Activated naive CD4-positive, alpha-beta T cell treated with anti-CD3 and anti-CD28 coated beads, Interleukin-2, amount 50 U/mL, for 24 hours (primary cell): ENCODE results near the gene LDB2.

Experiments
- H3K27ac Mint-ChIP-seq: one replicate; pipeline ENCODE4 v1.8.0; 2021; ENCODE audit warnings: mild to moderate bottlenecking, mixed read lengths
- H3K27me3 Mint-ChIP-seq: one replicate; pipeline ENCODE4 v1.8.0; 2021; ENCODE audit warnings: mixed read lengths
- H3K36me3 Mint-ChIP-seq: one replicate; pipeline ENCODE4 v1.8.0; 2021; ENCODE audit warnings: mixed read lengths
- H3K4me1 Mint-ChIP-seq: one replicate; pipeline ENCODE4 v1.8.0; 2021; ENCODE audit warnings: mixed read lengths
- H3K4me3 Mint-ChIP-seq: one replicate; pipeline ENCODE4 v1.8.0; 2021; ENCODE audit warnings: mild to moderate bottlenecking, mixed read lengths
- H3K9me3 Mint-ChIP-seq: one replicate; pipeline ENCODE4 v1.8.0; 2021; ENCODE audit warnings: mixed read lengths

The LDB2 gene

DNA sequence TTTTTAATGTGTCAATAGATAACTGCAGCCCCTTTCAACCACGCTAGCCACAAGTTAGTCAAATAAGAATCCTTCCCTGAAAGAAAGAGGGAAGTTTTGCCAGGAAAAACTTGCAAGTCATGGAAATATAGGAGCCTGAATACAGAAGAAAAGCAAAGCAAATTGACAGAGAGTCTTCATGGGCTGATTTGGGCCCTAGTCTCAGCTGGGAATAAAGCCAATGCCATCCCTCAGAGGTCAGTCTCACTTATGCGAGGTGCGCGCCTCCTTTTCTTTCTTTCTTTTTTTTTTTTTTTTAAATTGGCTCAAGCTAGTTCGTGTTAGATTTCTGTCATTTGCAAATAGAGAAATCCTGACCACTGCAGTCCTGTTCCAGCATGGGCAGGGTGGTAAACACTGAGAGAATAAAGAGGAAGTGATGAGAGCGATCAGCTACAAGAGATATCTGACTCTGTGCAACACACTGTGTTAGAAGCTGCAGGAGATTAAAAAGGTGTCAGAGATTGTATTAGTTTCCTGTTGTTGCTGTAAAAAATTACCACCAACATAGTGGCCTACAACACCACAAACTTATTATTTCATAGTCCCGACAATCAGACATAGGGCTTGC, 299.7 kb downstream of the LDB2 start:
- Mint-ChIP-seq H3K27ac (no peak overlapping the region), H3K36me3 (no peaks in the 10 kb centered on the region), H3K4me3 (no peak overlapping the region), H3K9me3 (no peaks in the 10 kb centered on the region), H3K4me1 (no peaks in the 10 kb centered on the region), H3K27me3 (peaks cover 2% of the 10 kb centered on the region)

GRCh38 chr4:16597845-16598596, 300.4 kb downstream of the LDB2 start:
- Mint-ChIP-seq H3K4me1 (no peaks in the 10 kb centered on the region), H3K4me3 (no peak overlapping the region), H3K9me3 (no peaks in the 10 kb centered on the region), H3K27me3 (peaks cover 2% of the 10 kb centered on the region), H3K27ac (no peak overlapping the region), H3K36me3 (no peaks in the 10 kb centered on the region)

GRCh38 chr4:16597443-16597842, 301.0 kb downstream of the LDB2 start:
- no peaks in the 10 kb centered on the region for H3K36me3 Mint-ChIP-seq
- H3K27ac Mint-ChIP-seq: no peak overlapping the region
- H3K9me3 Mint-ChIP-seq: no peaks in the 10 kb centered on the region
- H3K4me1 Mint-ChIP-seq: no peaks in the 10 kb centered on the region
- peaks cover 2% of the 10 kb centered on the region for H3K27me3 Mint-ChIP-seq
- H3K4me3 Mint-ChIP-seq: no peak overlapping the region

DNA sequence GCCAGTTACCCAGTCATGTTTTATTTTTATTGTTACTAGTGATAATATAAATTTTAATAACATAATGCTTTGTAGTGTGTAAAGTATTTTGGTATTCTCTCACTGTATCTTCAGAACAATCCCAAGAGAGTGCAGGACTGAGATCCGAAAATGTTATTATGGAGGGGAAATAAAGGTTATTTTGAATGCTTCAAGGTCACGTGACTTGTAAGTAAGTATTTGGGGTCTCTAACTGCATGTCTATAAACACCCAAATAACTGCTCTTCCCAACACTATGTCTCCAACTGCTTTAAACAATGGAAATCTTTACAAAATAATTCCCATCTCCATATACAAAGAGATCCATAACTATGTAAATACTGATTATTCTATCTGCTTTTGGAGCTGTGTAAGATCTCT, 302.2 kb downstream of the LDB2 start:
- no peak overlapping the region for H3K27ac Mint-ChIP-seq
- H3K36me3 Mint-ChIP-seq: no peaks in the 10 kb centered on the region
- no peaks in the 10 kb centered on the region for H3K9me3 Mint-ChIP-seq
- peaks cover 2% of the 10 kb centered on the region for H3K27me3 Mint-ChIP-seq
- no peaks in the 10 kb centered on the region for H3K4me1 Mint-ChIP-seq
- no peak overlapping the region for H3K4me3 Mint-ChIP-seq

- Mint-ChIP-seq H3K4me3 (no peak overlapping the region), H3K9me3 (no peaks in the 10 kb centered on the region), H3K27me3 (no peaks in the 10 kb centered on the region), H3K4me1 (no peaks in the 10 kb centered on the region), H3K36me3 (no peaks in the 10 kb centered on the region), H3K27ac (no peak overlapping the region)
These were observed 304.3 kb downstream of the LDB2 start for GRCh38 chr4:16594128-16594527.

DNA sequence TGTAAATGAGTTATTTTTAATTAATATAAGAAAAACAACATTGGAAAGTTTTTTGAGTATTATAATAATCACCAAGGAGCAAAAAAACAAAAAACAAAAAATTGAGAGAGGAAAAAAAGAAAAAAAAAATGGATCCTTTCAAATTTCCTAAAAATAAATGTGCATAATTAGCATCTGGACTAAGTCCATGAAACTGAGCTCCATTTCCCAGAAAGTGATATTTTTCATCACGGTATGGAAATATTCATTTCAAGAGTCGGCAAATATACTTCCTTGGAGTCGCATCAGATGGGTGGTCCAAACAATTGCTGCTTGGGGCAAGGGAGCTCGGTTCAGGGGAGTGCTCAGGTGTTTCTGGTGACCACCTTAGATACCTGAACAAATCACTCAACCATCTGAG, 305.1 kb downstream of the LDB2 start:
- H3K27me3 Mint-ChIP-seq: no peaks in the 10 kb centered on the region
- no peaks in the 10 kb centered on the region for H3K4me1 Mint-ChIP-seq
- no peak overlapping the region for H3K4me3 Mint-ChIP-seq
- H3K36me3 Mint-ChIP-seq: no peaks in the 10 kb centered on the region
- no peaks in the 10 kb centered on the region for H3K9me3 Mint-ChIP-seq
- H3K27ac Mint-ChIP-seq: no peak overlapping the region

DNA sequence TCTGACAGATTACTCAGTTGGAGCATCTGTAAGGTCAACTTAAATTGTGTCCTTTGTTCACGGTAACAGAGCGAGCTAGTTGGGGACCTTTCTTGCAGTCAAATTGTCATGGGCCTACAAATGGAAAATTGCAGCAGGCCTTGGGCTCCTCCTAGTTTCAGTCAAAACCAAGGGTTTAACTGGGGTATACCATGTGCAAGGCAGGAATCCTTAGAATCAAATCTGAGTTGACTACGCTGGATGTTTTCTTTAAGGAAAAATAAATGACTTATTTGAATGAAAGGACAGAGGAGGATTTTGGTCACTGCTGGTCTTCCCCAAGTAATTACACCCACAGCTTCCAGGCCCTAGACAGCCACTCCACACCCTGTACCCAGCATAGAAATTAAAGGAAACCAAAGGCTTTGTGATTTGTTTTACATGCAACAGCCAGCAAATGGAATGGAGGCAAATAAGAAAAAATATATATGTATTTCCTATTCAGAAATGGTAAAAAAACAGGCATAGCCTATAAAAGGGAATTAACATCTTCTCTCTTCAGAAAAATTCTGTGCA, 307.1 kb downstream of the LDB2 start:
- H3K36me3 Mint-ChIP-seq: no peaks in the 10 kb centered on the region
- H3K27ac Mint-ChIP-seq: no peak overlapping the region
- no peak overlapping the region for H3K4me3 Mint-ChIP-seq
- no peaks in the 10 kb centered on the region for H3K9me3 Mint-ChIP-seq
- H3K4me1 Mint-ChIP-seq: no peaks in the 10 kb centered on the region
- H3K27me3 Mint-ChIP-seq: peaks cover 2% of the 10 kb centered on the region

DNA sequence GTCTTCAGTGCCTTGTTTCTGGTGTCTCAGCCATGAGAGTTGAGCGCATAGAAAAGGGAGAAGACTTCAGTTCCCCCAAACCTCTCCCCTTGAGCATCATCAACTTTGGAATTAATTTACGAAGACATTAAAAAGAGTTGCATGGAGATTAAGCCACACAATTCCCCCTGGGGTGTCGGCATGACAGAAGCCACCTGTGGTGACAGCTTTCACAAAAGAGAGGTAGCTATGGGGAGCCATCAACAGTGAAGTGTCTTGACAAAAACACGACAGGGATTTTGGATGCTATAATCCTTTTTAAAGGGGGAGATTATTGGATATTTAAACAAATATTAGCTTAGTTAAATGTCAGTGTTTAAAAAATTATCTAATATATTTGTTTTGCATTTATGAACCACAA, 307.6 kb downstream of the LDB2 start:
- Mint-ChIP-seq H3K36me3 (no peaks in the 10 kb centered on the region), H3K27ac (no peak overlapping the region), H3K9me3 (no peaks in the 10 kb centered on the region), H3K4me3 (no peak overlapping the region), H3K27me3 (peaks cover 2% of the 10 kb centered on the region), H3K4me1 (no peaks in the 10 kb centered on the region)

- H3K4me1 Mint-ChIP-seq: no peaks in the 10 kb centered on the region
- H3K36me3 Mint-ChIP-seq: no peaks in the 10 kb centered on the region
- no peaks in the 10 kb centered on the region for H3K9me3 Mint-ChIP-seq
- no peak overlapping the region for H3K27ac Mint-ChIP-seq
- peaks cover 2% of the 10 kb centered on the region for H3K27me3 Mint-ChIP-seq
- no peak overlapping the region for H3K4me3 Mint-ChIP-seq
These were observed 309.8 kb downstream of the LDB2 start for GRCh38 chr4:16588651-16589050.

GRCh38 chr4:16588149-16588548, 310.3 kb downstream of the LDB2 start:
- H3K9me3 Mint-ChIP-seq: no peaks in the 10 kb centered on the region
- no peak overlapping the region for H3K4me3 Mint-ChIP-seq
- H3K27me3 Mint-ChIP-seq: peaks cover 2% of the 10 kb centered on the region
- no peak overlapping the region for H3K27ac Mint-ChIP-seq
- no peaks in the 10 kb centered on the region for H3K4me1 Mint-ChIP-seq
- no peaks in the 10 kb centered on the region for H3K36me3 Mint-ChIP-seq

DNA sequence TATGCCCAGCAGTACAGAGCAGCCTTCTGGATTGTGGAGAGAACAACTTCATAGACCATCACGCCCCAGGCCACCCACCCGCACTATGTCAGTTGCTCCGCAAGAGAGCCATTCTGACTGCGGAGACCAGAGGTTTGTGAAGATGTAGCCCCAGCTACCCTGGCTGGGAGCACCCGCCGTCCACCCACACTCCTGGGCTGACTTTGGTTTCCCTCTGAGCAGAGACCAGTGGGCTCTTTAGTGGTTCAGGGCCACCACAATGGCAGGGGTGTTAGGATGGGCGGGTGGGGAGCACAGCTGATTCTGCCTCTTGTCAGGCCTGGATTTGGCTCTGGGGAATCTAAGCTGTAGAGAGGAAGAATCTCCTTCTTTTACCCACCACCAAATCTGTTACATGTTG, 313.4 kb downstream of the LDB2 start:
- H3K9me3 Mint-ChIP-seq: no peaks in the 10 kb centered on the region
- peaks cover 2% of the 10 kb centered on the region for H3K27me3 Mint-ChIP-seq
- H3K36me3 Mint-ChIP-seq: no peaks in the 10 kb centered on the region
- H3K27ac Mint-ChIP-seq: no peak overlapping the region
- H3K4me1 Mint-ChIP-seq: no peaks in the 10 kb centered on the region
- H3K4me3 Mint-ChIP-seq: no peak overlapping the region

DNA sequence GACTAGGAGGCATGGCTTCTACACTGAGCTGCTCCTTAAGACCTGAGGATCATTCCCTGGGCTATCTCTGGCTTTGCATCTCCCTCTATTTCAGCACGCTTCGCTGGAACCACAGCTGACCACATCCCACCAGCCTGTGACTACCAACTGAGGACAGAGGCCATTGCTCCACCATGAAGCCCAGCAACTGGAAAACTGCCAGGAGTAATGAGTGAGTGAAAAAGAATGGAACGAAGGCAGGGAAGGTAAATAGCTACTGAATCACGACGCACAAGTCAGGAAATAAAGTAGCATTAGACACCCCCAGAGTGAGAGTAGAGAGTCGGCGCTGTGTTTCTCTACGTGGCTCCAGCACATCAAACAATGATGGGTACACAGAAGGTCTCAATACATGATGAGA, 314.7 kb downstream of the LDB2 start:
- Mint-ChIP-seq H3K27ac (no peak overlapping the region), H3K36me3 (no peaks in the 10 kb centered on the region), H3K4me3 (no peak overlapping the region), H3K4me1 (no peaks in the 10 kb centered on the region), H3K9me3 (no peaks in the 10 kb centered on the region), H3K27me3 (peaks cover 2% of the 10 kb centered on the region)

DNA sequence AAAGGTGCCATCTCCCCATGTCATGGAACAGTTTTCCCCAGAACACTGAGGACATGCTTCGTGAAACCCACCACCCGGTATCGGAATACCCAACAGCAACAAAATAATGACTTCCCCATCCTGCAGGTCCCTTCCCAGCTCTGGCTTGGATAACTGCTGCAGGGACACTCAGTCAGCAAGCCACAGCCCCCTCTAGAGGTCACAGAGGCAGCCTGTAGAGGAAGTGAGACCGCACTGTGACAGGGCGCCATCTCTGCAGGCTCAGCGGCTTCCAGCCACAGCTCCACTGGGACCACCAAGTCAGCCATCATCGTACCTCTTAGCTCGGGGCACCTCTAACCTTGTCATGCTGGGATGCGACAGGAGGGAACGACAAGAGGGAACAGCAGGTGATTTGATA, 315.9 kb downstream of the LDB2 start:
- Mint-ChIP-seq H3K36me3 (no peaks in the 10 kb centered on the region), H3K9me3 (no peaks in the 10 kb centered on the region), H3K27ac (no peak overlapping the region), H3K27me3 (peaks cover 2% of the 10 kb centered on the region), H3K4me3 (no peak overlapping the region), H3K4me1 (no peaks in the 10 kb centered on the region)

DNA sequence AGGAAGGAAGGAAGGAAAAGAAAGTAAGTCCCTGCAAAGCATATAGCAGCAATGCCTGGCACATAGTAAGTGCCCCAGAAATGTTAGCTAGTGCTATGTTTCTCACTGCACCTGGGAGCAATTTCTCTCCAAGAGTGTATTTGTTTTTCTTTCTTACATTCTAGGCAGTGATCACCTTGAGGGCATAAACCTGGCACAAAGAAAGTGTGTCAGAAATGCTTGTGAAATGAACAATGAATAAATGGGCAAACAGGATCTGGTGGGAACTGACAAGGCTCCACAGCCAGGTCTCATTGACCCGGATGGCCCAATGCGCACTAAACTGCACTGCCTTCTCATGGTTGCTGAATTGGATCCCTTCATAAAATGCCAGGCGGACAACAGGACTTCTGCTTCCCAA, 316.4 kb downstream of the LDB2 start:
- no peaks in the 10 kb centered on the region for H3K27me3 Mint-ChIP-seq
- H3K4me1 Mint-ChIP-seq: no peaks in the 10 kb centered on the region
- no peaks in the 10 kb centered on the region for H3K9me3 Mint-ChIP-seq
- no peaks in the 10 kb centered on the region for H3K36me3 Mint-ChIP-seq
- H3K27ac Mint-ChIP-seq: no peak overlapping the region
- H3K4me3 Mint-ChIP-seq: no peak overlapping the region

DNA sequence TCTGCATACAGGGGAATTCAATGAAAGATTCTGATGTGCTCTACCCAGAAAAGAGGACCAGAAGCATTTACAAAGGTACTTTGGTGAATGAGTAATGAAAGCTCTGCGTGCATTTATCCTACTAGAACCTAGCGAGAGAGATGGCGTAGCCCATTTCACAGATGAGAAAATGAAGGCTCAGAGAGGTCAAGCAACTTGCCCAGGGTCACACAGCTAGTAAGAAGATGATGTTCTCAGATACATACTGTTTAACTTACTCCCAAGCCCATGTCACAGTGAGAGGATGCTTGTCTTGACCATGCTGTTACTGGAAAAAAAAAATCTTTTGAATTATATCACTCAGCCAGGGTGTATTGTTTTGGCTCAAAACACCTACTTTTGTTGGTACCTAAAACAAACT, 317.3 kb downstream of the LDB2 start:
- H3K27ac Mint-ChIP-seq: no peak overlapping the region
- H3K4me1 Mint-ChIP-seq: no peaks in the 10 kb centered on the region
- H3K4me3 Mint-ChIP-seq: no peak overlapping the region
- H3K9me3 Mint-ChIP-seq: peaks cover 1% of the 10 kb centered on the region
- no peaks in the 10 kb centered on the region for H3K27me3 Mint-ChIP-seq
- no peaks in the 10 kb centered on the region for H3K36me3 Mint-ChIP-seq

GRCh38 chr4:16580514-16580913, 317.9 kb downstream of the LDB2 start:
- Mint-ChIP-seq H3K4me1 (no peaks in the 10 kb centered on the region), H3K4me3 (no peak overlapping the region), H3K27me3 (no peaks in the 10 kb centered on the region), H3K9me3 (peaks cover 5% of the 10 kb centered on the region), H3K36me3 (no peaks in the 10 kb centered on the region), H3K27ac (no peak overlapping the region)
